ENCODE measurements around the gene MAP2.

GRCh38 chr2:209688385-209688784 lies 264.5 kb downstream of the MAP2 start:
- TF ChIP-seq CTCF (IDR thresholded peaks at IDR 0.05), result no peak
- no peak for TF ChIP-seq EZH2 (IDR thresholded peaks at IDR 0.05; ENCODE audit: borderline replicate concordance, insufficient read depth, low read depth, low read length, poor library complexity, severe bottlenecking)

Data from B cell (primary cell).